ENCODE results near the gene GLYAT.
"Not testable (repeated sequence)": the region's sequence is repeated elsewhere in the genome, so short reads cannot be mapped to it uniquely, and the experiment has no call there.

DNA sequence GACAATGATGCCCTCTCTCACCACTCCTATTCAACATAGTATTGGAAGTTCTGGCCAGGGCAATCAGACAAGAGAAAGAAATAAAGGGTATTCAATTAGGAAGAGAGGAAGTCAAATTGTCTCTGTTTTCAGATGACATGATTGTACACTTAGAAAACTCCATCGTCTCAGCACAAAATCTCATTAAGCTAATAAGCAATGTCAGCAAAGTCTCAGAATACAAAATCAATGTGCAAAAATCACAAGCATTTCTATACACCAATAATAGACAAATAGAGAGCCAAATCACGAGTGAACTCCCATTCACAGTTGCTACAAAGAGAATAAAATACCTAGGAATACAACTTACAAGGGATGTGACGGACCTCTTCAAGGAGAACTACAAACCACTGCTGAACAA is 49.1 kb downstream of the GLYAT start:
- TF ChIP-seq CTCF (IDR thresholded peaks at IDR 0.05; ENCODE audit: insufficient read depth, low read length, poor library complexity, severe bottlenecking); EZH2phosphoT487 (conservative IDR thresholded peaks at IDR 0.05; ENCODE audit: low read length): not testable (repeated sequence)

All from SU-DHL-6 (cell line).